GM21515 (cell line): ENCODE data around the gene RELN.

Experiments used
- ATAC-seq: cut with Tn5 transposase; IDR thresholded peaks from one replicate; pipeline ENCODE4 v1.9.1; 2021; ENCODE audit not compliant: unreplicated experiment

RELN gene

GRCh38 chr7:103592187-103592586 lies 397.3 kb downstream of the RELN start:
- no peak for ATAC-seq

DNA sequence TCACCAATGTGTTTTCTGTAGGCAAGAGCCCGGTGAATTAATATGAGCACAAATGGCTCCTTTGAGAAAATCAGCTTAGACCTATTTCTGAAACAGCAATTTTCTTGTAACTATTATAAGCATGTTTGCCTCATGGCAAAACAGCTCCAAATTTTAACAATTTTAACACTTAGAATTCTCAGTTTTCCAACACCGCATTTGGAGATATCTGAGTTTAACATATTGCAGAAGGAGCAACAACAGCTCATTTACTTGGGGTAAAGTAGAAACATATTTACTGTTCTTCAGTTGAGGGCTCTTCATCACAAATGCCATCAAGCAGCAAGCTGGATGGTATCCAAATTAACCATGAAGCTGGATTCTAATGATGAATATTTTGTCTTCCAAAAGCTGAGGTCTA lies 409.4 kb downstream of the RELN start:
- ATAC-seq, result no peak

DNA sequence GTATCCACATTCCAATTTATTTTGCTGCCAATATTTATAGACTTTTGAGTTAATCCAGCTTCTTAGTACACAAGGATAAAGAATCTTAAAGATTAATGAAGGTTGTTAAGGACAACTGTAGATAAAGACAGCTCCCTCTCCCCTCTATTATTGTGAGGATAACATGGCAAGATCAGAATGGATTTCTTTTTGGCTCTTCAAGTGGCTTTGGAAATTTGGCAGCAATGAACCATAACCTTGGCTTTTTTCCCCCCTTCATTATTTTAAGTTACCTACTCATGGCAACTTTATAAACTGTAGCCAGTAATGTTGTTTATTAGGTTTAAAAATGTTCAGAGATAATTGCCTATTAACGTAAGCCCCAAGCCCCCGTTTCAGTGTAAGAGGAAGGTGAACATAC lies 412.4 kb downstream of the RELN start:
- ATAC-seq, result no peak

GRCh38 chr7:103576641-103577040 lies 412.8 kb downstream of the RELN start:
- no peak for ATAC-seq

- no peak for ATAC-seq
Measured at GRCh38 chr7:103574576-103574975, 414.9 kb downstream of the RELN start.

GRCh38 chr7:103573479-103574058 lies 415.9 kb downstream of the RELN start:
- ATAC-seq, result no peak

GRCh38 chr7:103571586-103571985 lies 417.9 kb downstream of the RELN start:
- no peak for ATAC-seq

- no peak for ATAC-seq
Measured at GRCh38 chr7:103569621-103570305, 419.7 kb downstream of the RELN start.

DNA sequence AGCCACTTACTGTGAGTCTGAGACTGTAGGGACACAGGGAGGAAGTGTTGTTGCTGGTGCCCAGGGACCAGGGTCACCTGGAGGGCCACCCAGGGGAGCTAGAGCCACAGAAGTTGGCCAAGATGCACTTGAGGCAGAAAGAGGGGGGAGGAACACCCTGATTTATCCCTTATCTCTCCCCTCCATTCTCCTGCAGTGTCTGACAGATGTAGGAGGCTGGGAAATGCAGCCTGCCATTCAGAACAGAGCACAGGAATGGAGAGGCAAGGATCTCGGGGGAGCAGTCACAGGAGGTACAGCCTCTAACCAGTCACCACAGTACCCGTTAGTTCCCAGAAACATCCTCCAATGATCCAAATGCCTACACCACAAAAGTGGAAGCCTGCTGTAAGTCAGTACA lies 425.0 kb downstream of the RELN start:
- ATAC-seq, result no peak

DNA sequence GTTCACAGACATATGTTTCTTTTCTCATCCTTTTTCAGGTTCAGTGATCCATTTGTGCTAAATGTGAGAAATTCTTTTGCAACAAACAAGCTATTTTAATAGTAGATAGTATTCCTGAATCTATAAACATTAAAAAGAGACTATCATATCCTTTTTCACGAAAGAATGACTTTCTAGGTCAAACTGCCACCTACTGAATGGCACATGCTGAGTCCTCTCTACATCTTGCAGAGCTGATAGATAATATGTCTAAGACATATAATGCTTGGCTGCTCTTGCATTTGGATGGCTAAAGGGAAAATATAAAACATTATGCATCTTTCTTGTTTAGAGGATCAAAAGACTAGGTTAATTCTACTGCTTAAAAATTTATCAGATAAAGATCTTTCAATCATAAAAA lies 429.3 kb downstream of the RELN start:
- no peak for ATAC-seq

DNA sequence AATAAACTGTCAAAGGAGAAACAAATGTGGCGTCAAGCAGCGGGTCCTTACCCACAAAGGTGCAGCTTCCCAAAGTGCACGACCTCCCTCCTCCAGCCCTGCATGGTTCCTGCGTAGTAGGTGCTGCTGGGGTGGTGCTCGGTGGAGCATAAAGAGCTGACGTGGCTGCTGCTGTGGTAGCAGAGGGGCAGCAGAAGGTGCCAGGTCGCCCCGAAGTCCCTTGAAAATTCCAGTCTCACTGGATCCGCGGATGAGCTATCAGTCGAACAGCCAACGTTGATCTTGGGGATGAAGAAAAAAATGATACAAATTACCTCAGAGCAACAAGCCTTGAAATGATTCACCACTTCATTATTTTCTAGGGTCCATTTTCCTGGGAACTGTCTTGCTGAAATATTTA lies 438.4 kb downstream of the RELN start:
- no peak for ATAC-seq

GRCh38 chr7:103549786-103550185 lies 439.7 kb downstream of the RELN start:
- no peak for ATAC-seq

DNA sequence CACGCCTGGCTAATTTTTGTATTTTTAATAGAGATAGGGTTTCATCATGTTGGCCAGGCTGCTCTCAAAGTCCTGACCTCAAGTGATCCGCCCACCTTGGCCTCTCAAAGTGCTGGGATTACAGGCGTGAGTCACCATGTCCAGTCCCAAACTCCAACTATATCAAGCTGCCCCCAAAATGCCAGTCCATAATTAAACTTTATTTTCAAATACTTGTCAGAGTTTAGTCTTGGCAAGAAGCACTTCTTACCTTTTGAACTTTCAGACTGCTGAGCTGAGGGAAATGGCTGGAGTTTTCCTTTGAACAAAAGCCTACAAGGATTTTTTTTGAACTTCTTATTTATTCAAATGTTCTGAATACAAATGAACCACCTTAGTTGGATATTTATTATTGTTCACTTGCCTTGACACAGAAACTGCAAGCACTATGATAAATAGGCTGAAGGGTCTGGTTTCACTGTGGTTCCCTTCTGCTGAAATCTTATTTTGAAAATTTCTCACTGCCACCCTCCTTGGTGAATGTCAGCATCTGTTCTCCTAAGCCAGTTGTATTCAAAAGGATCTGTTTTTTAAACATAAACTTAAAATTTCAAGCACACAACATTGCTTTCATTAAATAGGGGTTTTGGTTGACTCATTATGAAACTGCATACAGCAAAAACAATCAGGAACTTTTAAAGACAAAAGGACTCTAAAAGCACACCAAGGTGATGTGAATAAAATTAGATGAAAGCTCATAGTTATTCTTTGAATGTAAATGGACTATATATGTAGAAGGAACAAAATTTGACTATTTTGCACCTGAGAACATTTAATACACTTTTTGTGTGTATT lies 441.8 kb downstream of the RELN start:
- no peak for ATAC-seq

DNA sequence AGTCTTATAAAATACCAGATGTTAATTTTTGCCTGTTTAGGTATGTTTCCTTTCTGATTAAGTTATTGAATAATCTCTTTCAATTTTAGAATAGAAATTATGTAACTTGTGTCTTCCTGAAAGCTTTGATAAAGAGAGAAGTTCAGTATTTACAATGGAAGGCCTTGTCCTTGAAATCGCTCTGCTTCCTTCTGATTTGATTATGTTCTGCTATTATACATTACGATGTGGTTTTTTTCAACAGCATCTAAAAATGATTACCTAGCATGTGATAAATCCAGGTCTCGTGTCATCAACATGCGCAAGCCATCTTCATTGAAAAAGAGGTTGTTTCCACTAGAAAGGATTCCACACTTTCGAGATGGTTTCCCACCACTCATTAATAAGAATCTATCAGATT lies 447.0 kb downstream of the RELN start:
- no peak for ATAC-seq

- ATAC-seq, result no peak
Measured at GRCh38 chr7:103541947-103542346, 447.5 kb downstream of the RELN start.

DNA sequence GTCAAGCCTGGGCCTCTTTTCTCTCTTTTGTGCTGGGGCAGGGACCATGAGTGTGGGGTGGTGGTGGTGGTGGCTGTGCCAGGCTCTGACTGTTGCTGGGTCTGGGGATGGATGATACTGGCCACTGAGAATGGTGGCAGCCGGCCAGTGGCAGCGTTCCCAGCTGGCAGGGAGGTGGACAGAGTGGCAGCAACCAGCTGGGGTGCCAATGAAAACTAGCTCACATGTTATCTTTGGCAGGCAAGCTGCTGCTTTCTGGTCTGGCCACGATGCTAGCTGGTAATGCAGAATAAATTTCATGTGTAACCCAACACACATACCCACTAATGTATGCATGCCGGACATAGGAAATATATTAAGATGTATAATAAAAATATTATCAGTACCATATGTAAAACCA lies 448.4 kb downstream of the RELN start:
- no peak for ATAC-seq

- no peak for ATAC-seq
Measured at GRCh38 chr7:103540338-103540737, 449.1 kb downstream of the RELN start.

- ATAC-seq, result no peak
Measured at GRCh38 chr7:103539875-103540274, 449.6 kb downstream of the RELN start.

DNA sequence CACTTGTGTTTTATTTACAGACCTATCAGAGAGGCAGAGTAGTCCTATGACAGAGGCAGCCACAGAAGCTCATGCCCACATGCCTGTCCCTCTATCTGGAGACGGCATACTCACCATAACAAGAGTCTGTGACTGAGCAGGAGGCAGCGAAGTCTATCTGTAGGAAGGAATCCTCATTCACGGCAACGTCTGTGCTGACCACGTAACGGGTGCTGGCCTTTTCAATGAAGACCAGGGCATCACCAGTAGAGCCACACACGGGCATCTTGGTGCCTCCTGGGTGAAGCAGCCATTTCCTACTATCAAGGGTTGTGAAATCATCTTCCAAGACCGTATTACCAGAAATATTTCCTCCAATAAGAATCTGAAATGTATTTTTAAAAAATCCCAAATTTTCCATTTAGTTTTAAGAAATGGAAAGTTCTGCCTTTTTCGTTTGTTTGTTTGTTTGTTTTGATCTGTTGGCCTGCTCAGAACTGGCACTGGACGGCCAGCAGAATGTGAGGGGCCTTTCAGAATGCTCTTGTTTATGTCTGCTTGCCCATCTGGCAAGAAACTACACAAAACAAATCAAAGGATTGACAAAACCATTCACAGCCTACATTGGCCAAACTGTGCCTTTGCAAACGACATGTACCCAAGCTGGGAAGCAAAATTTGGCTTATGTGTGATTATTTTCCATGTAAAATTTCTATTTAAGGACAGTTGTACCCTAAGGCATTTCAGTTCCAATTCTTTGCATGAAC lies 450.3 kb downstream of the RELN start:
- ATAC-seq, result no peak

GRCh38 chr7:103533761-103534160 lies 455.7 kb downstream of the RELN start:
- no peak for ATAC-seq

DNA sequence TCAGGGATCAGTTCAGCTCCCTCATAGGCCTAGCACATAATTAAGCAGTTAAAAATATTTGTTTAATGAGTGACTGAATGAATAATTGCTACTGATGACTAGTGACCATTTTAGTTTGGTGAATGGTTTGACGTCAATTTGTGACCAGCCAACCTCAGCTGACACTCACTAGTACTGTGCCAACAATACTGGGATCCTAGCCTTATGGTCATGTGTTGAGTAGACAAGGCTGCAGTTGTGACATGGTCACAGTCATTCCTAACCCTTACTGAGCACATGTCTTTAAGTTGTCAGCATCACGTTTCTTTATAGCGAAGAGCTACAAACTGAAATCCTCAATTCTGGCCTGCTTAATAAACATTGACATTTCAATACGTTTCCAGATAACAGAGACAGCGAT lies 456.5 kb downstream of the RELN start:
- no peak for ATAC-seq

GRCh38 chr7:103528152-103528551 lies 461.3 kb downstream of the RELN start:
- no peak for ATAC-seq
